NK-92 (cell line): ENCODE measurements around the gene TWIST2.

Source experiments
- DNase-seq: peaks from one replicate; lab custom pipeline; 2025; ENCODE audit not compliant: unreplicated experiment; lab: John Stamatoyannopoulos, UW

The TWIST2 gene

GRCh38 chr2:238916176-238916874, 68.4 kb downstream of the TWIST2 start:
- no peak for DNase-seq

GRCh38 chr2:238916875-238917590, 69.1 kb downstream of the TWIST2 start:
- DNase-seq: no peak

GRCh38 chr2:238919307-238919706, 71.4 kb downstream of the TWIST2 start:
- no peak for DNase-seq

GRCh38 chr2:238920053-238920452, 72.2 kb downstream of the TWIST2 start:
- DNase-seq: no peak

- no peak for DNase-seq
Observed at GRCh38 chr2:238920601-238921001, 72.7 kb downstream of the TWIST2 start.

GRCh38 chr2:238921259-238921658, 73.4 kb downstream of the TWIST2 start:
- DNase-seq: no peak

- DNase-seq: no peak
Observed at GRCh38 chr2:238921681-238922319, 73.9 kb downstream of the TWIST2 start.

GRCh38 chr2:238922435-238922834, 74.5 kb downstream of the TWIST2 start:
- no peak for DNase-seq

- DNase-seq: no peak
Observed at GRCh38 chr2:238924032-238924431, 76.1 kb downstream of the TWIST2 start.

- DNase-seq: no peak
Observed at GRCh38 chr2:238924796-238925195, 76.9 kb downstream of the TWIST2 start.

GRCh38 chr2:238925281-238925680, 77.4 kb downstream of the TWIST2 start:
- DNase-seq: no peak

GRCh38 chr2:238925816-238926521, 78.1 kb downstream of the TWIST2 start:
- DNase-seq: no peak

GRCh38 chr2:238926761-238927611, 79.1 kb downstream of the TWIST2 start:
- no peak for DNase-seq

GRCh38 chr2:238927746-238928519, 80.0 kb downstream of the TWIST2 start:
- DNase-seq: no peak

- DNase-seq: no peak
Observed at GRCh38 chr2:238928520-238929241, 80.8 kb downstream of the TWIST2 start.

- DNase-seq: no peak
Observed at GRCh38 chr2:238929242-238930081, 81.6 kb downstream of the TWIST2 start.

- no peak for DNase-seq
Observed at GRCh38 chr2:238930216-238930615, 82.3 kb downstream of the TWIST2 start.
